Heart left ventricle (tissue), 16 donors: ENCODE results near the gene DPH5. TPM values are rescaled to one million over a fixed set of nuclear protein-coding genes. Genes with fewer than 3 reads are reported as not detected.

Experiments used
- ATAC-seq, 4 donors: fragments of 200-7000 bp; cut with Tn5 transposase; one replicate each; pipeline ENCODE4 v1.9.1; 2020 to 2022; ENCODE audit warnings: moderate library complexity in 4 of 4, mild to moderate bottlenecking in 3 of 4, moderate number of reproducible peaks in 1 of 4
- DNase-seq, 5 donors: peaks; one replicate each; pipeline ENCODE4 v3.0.0-alpha.2; 2020
- H3K27ac ChIP-seq, 12 donors: fragments of 200-600 bp; sonication (generic) in 4 of 12; one replicate each; pipeline versions ENCODE4 v1.5.0 to v1.8.0; 2016 to 2022; ENCODE audit warnings: mild to moderate bottlenecking in 2 of 12
- H3K27me3 ChIP-seq, 9 donors: fragments of 200-600 bp; sonication (generic) in 2 of 9; one replicate each; pipeline versions ENCODE4 v1.5.1 to v1.8.0; 2016 to 2022; ENCODE audit warnings: mild to moderate bottlenecking in 3 of 9
- H3K36me3 ChIP-seq, 9 donors: fragments of 200-600 bp; sonication (generic) in 2 of 9; one replicate each; pipeline versions ENCODE4 v1.5.0 to v1.8.0; 2018 to 2022; ENCODE audit warnings: mild to moderate bottlenecking in 2 of 9
- H3K4me1 ChIP-seq, 12 donors: fragments of 200-600 bp; sonication (generic) in 4 of 12; one replicate each; pipeline versions ENCODE4 v1.5.0 to v1.8.0; 2016 to 2022; ENCODE audit warnings: mild to moderate bottlenecking in 3 of 12
- H3K4me3 ChIP-seq, 12 donors: fragments of 200-600 bp; sonication (generic) in 4 of 12; one replicate each; pipeline versions ENCODE4 v1.5.0 to v1.8.0; 2017 to 2022; ENCODE audit warnings: mild to moderate bottlenecking in 9 of 12, moderate library complexity in 4 of 12
- H3K9me3 ChIP-seq, 12 donors: fragments of 200-600 bp; sonication (generic) in 4 of 12; one replicate each; pipeline versions ENCODE4 v1.5.0 to v1.8.0; 2016 to 2022; ENCODE audit warnings: mild to moderate bottlenecking in 1 of 12
- POLR2A ChIP-seq, 2 donors: fragments of 450-650 bp; IDR thresholded peaks; one replicate each; pipeline ENCODE4 v1.6.1; 2017; ENCODE audit warnings: antibody characterized with exemption in 2 of 2, mild to moderate bottlenecking in 2 of 2, moderate library complexity in 2 of 2
- WGBS, 4 donors: extraction: QIAGEN DNeasy Blood & Tissue Kit in 2 of 4; methylation state at CpG; one replicate each; pipeline versions ENCODE4 v1.1.5 to v1.1.7; 2013 to 2018; 5-methylcytosine and 5-hydroxymethylcytosine counted together
- intact Hi-C, 10 donors: fragments of 100-400 bp; cut with DNase I; formaldehyde crosslinking; loops; one replicate each; pipeline versions ENCODE4 v1.11.1 to v1.14.2; 2022
- polyA plus RNA-seq, 2 donors: library from polyadenylated mRNA; stranded (reverse); fragments of 200-250 nt; gene quantifications; one replicate each; pipeline ENCODE4 v1.2.3, GENCODE V29; 2013
- total RNA-seq, 9 donors: library from RNA; depleted of rRNA in 2 of 9; stranded (reverse); fragments of >200 nt in 2 of 9; fragmentation: NEBNext Ultra II Directional in 3 of 9; extraction: Animal tissue kit (Norgen Biotek cat#: 25700) in 3 of 9; gene quantifications; one replicate each; pipeline versions ENCODE4 v1.1.0 to v1.2.4, GENCODE V29; 2016 to 2023
- TF ChIP-seq, protein P1 (sequence below), 12 donors: fragments of 200-600 bp; sonication (generic) in 4 of 12; IDR thresholded peaks; one replicate each; pipeline versions ENCODE4 v1.5.0 to v1.8.0; 2018 to 2022; ENCODE audit warnings: antibody characterized with exemption in 12 of 12, mild to moderate bottlenecking in 5 of 12
- donor health status: ischemic (EF 13 %, LVEDD 7.1; RV severe dilation, severe dysfunction).
- donor health status: healthy with polysubstance abuse.
- donor health status: DM: no; HTN: yes; CAD: no.
- donor health status: DM: no; HTN: no; CAD: no.
- donor health status: ischemic (EF 25% LVEDD 6.9; RV normal size, moderate dysfunction).
- donor health status: ischemic (EF 25% LVEDD 5.7; RV mildly dilated, moderate dysfunction).
- donor health status: healthy.
- donor health status: DM: yes; HTN: yes; CAD: no.
- donor health status: ischemic (EF 35%, LVEDD 5.7; RV mildly dilated, moderate dysfunction).
- donor health status: nonischemic (EF 11% LVEDD 7.7; RV severe dilation, severe dysfunction).
- donor health status: DM: yes; HTN: yes; CAD: no.
- donor health status: PGD.
- donor health status: ischemic (EF 29% LVEDD 5.4; RV normal size, mild dysfunction).
- donor health status: nonischemic (EF 23%, LVEDD 6.1; RV moderate dilation, normal function).

The DPH5 gene
- total and polyA plus RNA-seq, 11 donors: 14.8 to 38.1 (median 28.3) TPM

DNA sequence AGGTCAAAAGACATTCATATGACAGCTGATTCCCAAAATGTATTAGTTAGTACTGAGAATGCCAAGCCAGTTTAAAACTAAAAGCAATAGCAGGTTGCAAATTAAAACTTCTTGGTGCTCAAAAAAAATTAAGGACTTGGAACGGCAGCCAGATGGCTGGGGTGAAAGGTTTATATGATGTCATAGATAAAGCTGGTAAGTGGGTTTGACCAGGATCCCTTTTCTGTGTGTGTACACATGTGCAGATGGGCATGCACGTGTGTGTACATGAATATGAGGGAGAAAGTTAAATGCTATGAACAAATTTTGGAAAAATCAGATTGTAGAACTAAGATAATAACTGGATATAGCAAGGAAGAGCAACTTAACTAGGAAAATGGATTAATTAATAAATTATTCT lies 39.1 kb upstream of the DPH5 start:
- peaks cover 0 to 8% (median 0%) of the 10 kb centered on the region in 12 donors for H3K4me1 ChIP-seq
- no peaks in the 10 kb centered on the region for H3K36me3 ChIP-seq
- 65 to 79% (median 69%) methylated on average over 2 of the region's 2 CpGs for WGBS, 4 donors
- ATAC-seq: no peak
- H3K9me3 ChIP-seq: no peaks in the 10 kb centered on the region
- H3K27ac ChIP-seq: no peak overlapping the region
- TF ChIP-seq POLR2A (IDR thresholded peaks at IDR 0.05): no peak
- TF ChIP-seq, protein P1, sequence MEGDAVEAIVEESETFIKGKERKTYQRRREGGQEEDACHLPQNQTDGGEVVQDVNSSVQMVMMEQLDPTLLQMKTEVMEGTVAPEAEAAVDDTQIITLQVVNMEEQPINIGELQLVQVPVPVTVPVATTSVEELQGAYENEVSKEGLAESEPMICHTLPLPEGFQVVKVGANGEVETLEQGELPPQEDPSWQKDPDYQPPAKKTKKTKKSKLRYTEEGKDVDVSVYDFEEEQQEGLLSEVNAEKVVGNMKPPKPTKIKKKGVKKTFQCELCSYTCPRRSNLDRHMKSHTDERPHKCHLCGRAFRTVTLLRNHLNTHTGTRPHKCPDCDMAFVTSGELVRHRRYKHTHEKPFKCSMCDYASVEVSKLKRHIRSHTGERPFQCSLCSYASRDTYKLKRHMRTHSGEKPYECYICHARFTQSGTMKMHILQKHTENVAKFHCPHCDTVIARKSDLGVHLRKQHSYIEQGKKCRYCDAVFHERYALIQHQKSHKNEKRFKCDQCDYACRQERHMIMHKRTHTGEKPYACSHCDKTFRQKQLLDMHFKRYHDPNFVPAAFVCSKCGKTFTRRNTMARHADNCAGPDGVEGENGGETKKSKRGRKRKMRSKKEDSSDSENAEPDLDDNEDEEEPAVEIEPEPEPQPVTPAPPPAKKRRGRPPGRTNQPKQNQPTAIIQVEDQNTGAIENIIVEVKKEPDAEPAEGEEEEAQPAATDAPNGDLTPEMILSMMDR (IDR thresholded peaks at IDR 0.05): no peak
- no peak for DNase-seq
- H3K27me3 ChIP-seq: no peaks in the 10 kb centered on the region
- no peak overlapping the region for H3K4me3 ChIP-seq
- intact Hi-C loops: loop anchor here in 1 of 10 donors (5.0 kb wide), 1 partner anchor 43 kb away; no protein-coding TSS in a partner anchor

DNA sequence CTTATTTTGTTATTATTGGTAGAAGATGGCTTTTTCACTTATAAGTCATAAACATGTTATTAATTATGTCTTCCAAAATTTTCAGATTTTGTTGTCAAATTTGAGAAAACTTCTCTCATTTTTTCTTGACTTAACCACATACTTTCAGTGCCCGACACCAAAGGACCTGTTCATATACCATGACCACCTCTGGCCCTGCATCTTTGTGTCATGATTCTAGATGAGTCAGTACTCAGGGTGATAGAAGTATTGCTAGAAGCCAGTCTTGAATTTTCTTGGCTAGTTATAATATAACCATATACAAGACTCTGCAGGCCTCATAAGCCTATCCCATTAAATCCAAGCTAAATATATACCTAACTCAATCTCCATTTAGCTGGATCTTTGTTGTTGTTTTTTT lies 35.4 kb upstream of the DPH5 start:
- Histone ChIP-seq H3K4me3 (no peak overlapping the region), H3K36me3 (no peaks in the 10 kb centered on the region), H3K9me3 (no peaks in the 10 kb centered on the region), H3K27ac (no peak overlapping the region), H3K4me1 (peaks cover 0 to 8% (median 0%) of the 10 kb centered on the region in 12 donors), H3K27me3 (no peaks in the 10 kb centered on the region)
- DNase-seq (no peak), ATAC-seq (no peak)
- intact Hi-C loops: no loop called here
- TF ChIP-seq, protein P1 (IDR thresholded peaks at IDR 0.05): no peak
- TF ChIP-seq POLR2A (IDR thresholded peaks at IDR 0.05): no peak
- WGBS, 4 donors: 92 to 100% (median 97%) methylated on average over 1 of the region's 1 CpG

DNA sequence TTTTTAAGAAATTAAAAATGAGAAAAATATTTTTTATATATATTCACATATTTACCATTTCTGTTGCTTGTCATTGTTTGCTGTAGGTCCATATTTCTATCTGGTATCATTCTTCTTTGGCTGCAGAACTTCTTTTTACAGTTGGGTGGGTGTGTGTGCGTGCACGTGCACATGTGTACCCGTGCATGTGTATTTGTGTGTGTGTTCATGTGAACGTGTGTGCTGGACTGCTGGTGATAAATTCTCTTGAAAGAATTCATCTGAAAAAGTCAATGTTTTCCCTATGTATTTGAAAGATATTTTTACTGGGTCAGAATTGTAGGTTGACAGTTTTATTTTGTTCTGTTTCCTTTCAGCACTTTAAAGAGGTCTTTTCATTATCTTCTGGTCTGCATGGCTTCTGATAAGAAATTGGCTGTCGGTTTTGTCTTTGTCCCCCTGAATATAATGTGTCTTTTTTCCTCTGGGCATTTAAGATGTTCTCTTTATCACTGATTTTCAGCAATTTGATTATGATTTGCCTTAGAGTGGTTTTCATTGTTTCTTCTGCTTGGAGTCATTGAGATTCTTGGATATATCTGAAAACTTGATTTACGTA lies 34.5 kb upstream of the DPH5 start:
- no peaks in the 10 kb centered on the region for H3K27me3 ChIP-seq
- no peaks in the 10 kb centered on the region for H3K36me3 ChIP-seq
- H3K9me3 ChIP-seq: no peaks in the 10 kb centered on the region
- intact Hi-C loops: loop anchor here in 1 of 10 donors (5.0 kb wide), 1 partner anchor 37 kb away; no protein-coding TSS in a partner anchor
- WGBS, 4 donors: 77 to 81% (median 79%) methylated on average over 6 of the region's 6 CpGs
- DNase-seq (no peak), ATAC-seq (no peak)
- no peak overlapping the region for H3K4me3 ChIP-seq
- no peak overlapping the region for H3K27ac ChIP-seq
- peaks cover 0 to 8% (median 0%) of the 10 kb centered on the region in 12 donors for H3K4me1 ChIP-seq
- no peak for TF ChIP-seq POLR2A (IDR thresholded peaks at IDR 0.05)
- TF ChIP-seq, protein P1 (IDR thresholded peaks at IDR 0.05): no peak

DNA sequence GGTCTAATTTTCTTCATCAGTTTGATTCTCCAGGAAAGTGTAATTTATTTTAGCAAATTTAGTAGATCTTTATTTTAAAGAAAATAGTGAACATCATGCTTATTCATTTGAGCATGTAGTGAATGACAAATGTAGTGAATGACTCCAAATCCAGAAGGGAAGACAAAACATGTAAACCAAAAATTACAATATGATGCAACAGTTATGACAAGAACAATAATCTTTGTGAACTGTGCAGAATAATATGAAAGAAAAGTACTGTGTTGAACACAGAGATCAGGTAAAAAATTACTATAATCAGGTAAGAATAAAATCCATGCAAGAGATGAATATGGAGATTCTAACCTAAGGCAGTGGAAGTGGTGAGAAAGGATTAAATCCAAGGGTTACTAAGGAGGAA lies 30.0 kb upstream of the DPH5 start:
- ATAC-seq: no peak
- Histone ChIP-seq H3K27ac (no peak overlapping the region), H3K27me3 (no peaks in the 10 kb centered on the region), H3K9me3 (no peaks in the 10 kb centered on the region), H3K36me3 (peaks cover 0 to 9% (median 0%) of the 10 kb centered on the region in 9 donors), H3K4me1 (peaks cover 0 to 4% (median 0%) of the 10 kb centered on the region in 12 donors), H3K4me3 (no peak overlapping the region)
- DNase-seq: no peak
- TF ChIP-seq, protein P1 (IDR thresholded peaks at IDR 0.05): no peak
- no peak for TF ChIP-seq POLR2A (IDR thresholded peaks at IDR 0.05)
- intact Hi-C loops: loop anchor here in 1 of 10 donors (5.0 kb wide), 1 partner anchor 42 kb away; no protein-coding TSS in a partner anchor
